Measurements from ENCODE around the gene CAMTA1.

DNA sequence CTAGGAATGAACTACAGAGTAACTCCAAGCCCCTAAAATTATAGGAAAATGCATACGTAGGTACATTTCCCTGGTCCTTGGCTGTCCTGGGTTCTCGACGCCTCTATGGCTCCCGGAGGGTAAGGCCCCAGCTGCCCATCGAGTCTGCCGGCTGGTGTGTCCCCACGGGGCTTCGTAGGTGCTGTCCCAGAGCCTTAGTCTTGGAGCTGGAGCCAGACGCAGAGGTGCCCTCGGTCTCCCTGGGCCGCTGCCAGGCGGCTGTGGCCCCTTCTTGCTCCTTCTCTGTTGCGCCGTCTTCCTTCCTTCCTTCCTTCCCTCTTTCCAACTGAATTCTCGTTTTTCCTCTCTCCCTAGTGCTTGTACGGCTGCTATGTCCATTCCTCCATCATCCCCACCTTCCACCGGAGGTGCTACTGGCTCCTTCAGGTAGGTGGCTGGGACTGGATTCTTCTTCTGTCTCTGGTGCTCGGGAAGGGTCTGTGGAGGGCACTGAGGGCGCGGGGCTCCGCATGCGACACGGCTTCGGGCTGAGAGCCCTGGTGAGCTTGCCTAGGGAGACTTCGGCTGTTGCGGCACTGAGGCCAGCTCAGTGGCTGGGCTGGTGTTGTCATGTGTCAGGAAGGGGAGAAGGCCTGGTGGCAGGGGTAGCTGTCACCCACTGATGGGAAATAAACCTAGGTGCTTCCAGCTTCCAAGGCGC is 682.4 kb downstream of the CAMTA1 start:
- TF ChIP-seq, protein P1, sequence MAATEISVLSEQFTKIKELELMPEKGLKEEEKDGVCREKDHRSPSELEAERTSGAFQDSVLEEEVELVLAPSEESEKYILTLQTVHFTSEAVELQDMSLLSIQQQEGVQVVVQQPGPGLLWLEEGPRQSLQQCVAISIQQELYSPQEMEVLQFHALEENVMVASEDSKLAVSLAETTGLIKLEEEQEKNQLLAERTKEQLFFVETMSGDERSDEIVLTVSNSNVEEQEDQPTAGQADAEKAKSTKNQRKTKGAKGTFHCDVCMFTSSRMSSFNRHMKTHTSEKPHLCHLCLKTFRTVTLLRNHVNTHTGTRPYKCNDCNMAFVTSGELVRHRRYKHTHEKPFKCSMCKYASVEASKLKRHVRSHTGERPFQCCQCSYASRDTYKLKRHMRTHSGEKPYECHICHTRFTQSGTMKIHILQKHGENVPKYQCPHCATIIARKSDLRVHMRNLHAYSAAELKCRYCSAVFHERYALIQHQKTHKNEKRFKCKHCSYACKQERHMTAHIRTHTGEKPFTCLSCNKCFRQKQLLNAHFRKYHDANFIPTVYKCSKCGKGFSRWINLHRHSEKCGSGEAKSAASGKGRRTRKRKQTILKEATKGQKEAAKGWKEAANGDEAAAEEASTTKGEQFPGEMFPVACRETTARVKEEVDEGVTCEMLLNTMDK (IDR thresholded peaks at IDR 0.05; ENCODE audit: borderline replicate concordance, insufficient read depth, low read depth, low read length, poor library complexity, severe bottlenecking) = no peak
- TF ChIP-seq RCOR1 (IDR thresholded peaks at IDR 0.05; ENCODE audit: borderline replicate concordance in 1 of 2, low read depth in 2 of 2, low read length in 2 of 2) = no peak
- TF ChIP-seq, protein P2, sequence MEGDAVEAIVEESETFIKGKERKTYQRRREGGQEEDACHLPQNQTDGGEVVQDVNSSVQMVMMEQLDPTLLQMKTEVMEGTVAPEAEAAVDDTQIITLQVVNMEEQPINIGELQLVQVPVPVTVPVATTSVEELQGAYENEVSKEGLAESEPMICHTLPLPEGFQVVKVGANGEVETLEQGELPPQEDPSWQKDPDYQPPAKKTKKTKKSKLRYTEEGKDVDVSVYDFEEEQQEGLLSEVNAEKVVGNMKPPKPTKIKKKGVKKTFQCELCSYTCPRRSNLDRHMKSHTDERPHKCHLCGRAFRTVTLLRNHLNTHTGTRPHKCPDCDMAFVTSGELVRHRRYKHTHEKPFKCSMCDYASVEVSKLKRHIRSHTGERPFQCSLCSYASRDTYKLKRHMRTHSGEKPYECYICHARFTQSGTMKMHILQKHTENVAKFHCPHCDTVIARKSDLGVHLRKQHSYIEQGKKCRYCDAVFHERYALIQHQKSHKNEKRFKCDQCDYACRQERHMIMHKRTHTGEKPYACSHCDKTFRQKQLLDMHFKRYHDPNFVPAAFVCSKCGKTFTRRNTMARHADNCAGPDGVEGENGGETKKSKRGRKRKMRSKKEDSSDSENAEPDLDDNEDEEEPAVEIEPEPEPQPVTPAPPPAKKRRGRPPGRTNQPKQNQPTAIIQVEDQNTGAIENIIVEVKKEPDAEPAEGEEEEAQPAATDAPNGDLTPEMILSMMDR (IDR thresholded peaks at IDR 0.05 in 2 of 3, conservative IDR thresholded peaks at IDR 0.05 in 1 of 3; ENCODE audit: insufficient read depth in 2 of 3, low read depth in 1 of 3, low read length in 3 of 3) = no peak
